ENCODE data around the gene HS3ST5. TPM values are rescaled to one million over a fixed set of nuclear protein-coding genes. Genes with fewer than 3 reads are reported as not detected.

HS3ST5 gene
- total and polyA plus RNA-seq, 2 donors (not counting 1 experiment from before 2014, with no cell fraction given), result under 0.01 TPM; not detected in 1

- H2AFZ ChIP-seq (ENCODE audit: low read length), result no peak overlapping the region
- H3K4me3 ChIP-seq (replicated peaks in 1 of 4; ENCODE audit: control extremely low read depth in 1 of 4, insufficient read depth in 1 of 4, low read depth in 3 of 4, low read length in 4 of 4), result no peak overlapping the region
- H3K27ac ChIP-seq (ENCODE audit: insufficient read depth, low read length), result no peak overlapping the region
- no peaks in the 10 kb centered on the region for H3K4me1 ChIP-seq (ENCODE audit: control insufficient read depth, extremely low read depth, insufficient read depth, low read length)
- H3K9me3 ChIP-seq (ENCODE audit: control insufficient read depth, insufficient read depth, low read depth, low read length), result no peaks in the 10 kb centered on the region
- no peaks in the 10 kb centered on the region for H4K20me1 ChIP-seq (ENCODE audit: control insufficient read depth, extremely low read depth, insufficient read depth, low read length)
- TF ChIP-seq EZH2 (IDR thresholded peaks at IDR 0.05; ENCODE audit: low read length, missing control alignments), result no peak
- no peak for TF ChIP-seq CTCF (conservative IDR thresholded peaks at IDR 0.05 in 1 of 2, IDR thresholded peaks at IDR 0.05 in 1 of 2; ENCODE audit: low read depth in 1 of 2, low read length in 2 of 2)
- no peak overlapping the region for H3K4me2 ChIP-seq (ENCODE audit: extremely low read depth, insufficient read depth, low read length)
- H3K36me3 ChIP-seq (ENCODE audit: control insufficient read depth, insufficient read depth, low read length), result no peaks in the 10 kb centered on the region
- no peak overlapping the region for H3K9ac ChIP-seq (ENCODE audit: insufficient read depth, low read length)
- no peak for DNase-seq (ENCODE audit: low read depth in 2 of 2)
- no peaks in the 10 kb centered on the region for H3K27me3 ChIP-seq (ENCODE audit: control insufficient read depth, insufficient read depth, low read length)
- no peaks in the 10 kb centered on the region for H3K79me2 ChIP-seq (ENCODE audit: control insufficient read depth, insufficient read depth, low read length)
These were observed 267.0 kb downstream of the HS3ST5 start for GRCh38 chr6:114075777-114076176.

GRCh38 chr6:114075300-114075699, 267.5 kb downstream of the HS3ST5 start:
- no peak for DNase-seq (ENCODE audit: low read depth in 2 of 2)
- no peak overlapping the region for H2AFZ ChIP-seq (ENCODE audit: low read length)
- no peaks in the 10 kb centered on the region for H3K9me3 ChIP-seq (ENCODE audit: control insufficient read depth, insufficient read depth, low read depth, low read length)

GRCh38 chr6:114068771-114069170, 274.1 kb downstream of the HS3ST5 start:
- no peak overlapping the region for H3K4me3 ChIP-seq (replicated peaks in 1 of 4; ENCODE audit: control extremely low read depth in 1 of 4, insufficient read depth in 1 of 4, low read depth in 3 of 4, low read length in 4 of 4)
- H3K27ac ChIP-seq (ENCODE audit: insufficient read depth, low read length), result no peak overlapping the region
- no peak overlapping the region for H2AFZ ChIP-seq (ENCODE audit: low read length)
- no peak for DNase-seq (ENCODE audit: low read depth in 2 of 2)
- no peaks in the 10 kb centered on the region for H3K79me2 ChIP-seq (ENCODE audit: control insufficient read depth, insufficient read depth, low read length)
- no peaks in the 10 kb centered on the region for H3K4me1 ChIP-seq (ENCODE audit: control insufficient read depth, extremely low read depth, insufficient read depth, low read length)
- no peaks in the 10 kb centered on the region for H3K36me3 ChIP-seq (ENCODE audit: control insufficient read depth, insufficient read depth, low read length)
- no peak overlapping the region for H3K4me2 ChIP-seq (ENCODE audit: extremely low read depth, insufficient read depth, low read length)
- no peak for TF ChIP-seq CTCF (conservative IDR thresholded peaks at IDR 0.05 in 1 of 2, IDR thresholded peaks at IDR 0.05 in 1 of 2; ENCODE audit: low read depth in 1 of 2, low read length in 2 of 2)
- no peak for TF ChIP-seq EZH2 (IDR thresholded peaks at IDR 0.05; ENCODE audit: low read length, missing control alignments)
- no peak overlapping the region for H3K9ac ChIP-seq (ENCODE audit: insufficient read depth, low read length)
- H4K20me1 ChIP-seq (ENCODE audit: control insufficient read depth, extremely low read depth, insufficient read depth, low read length), result no peaks in the 10 kb centered on the region
- no peaks in the 10 kb centered on the region for H3K9me3 ChIP-seq (ENCODE audit: control insufficient read depth, insufficient read depth, low read depth, low read length)
- peaks cover 3% of the 10 kb centered on the region for H3K27me3 ChIP-seq (ENCODE audit: control insufficient read depth, insufficient read depth, low read length)

More at GRCh38 chr6:114075300-114075699, 267.5 kb downstream of the HS3ST5 start:
- no peaks in the 10 kb centered on the region for H3K79me2 ChIP-seq (ENCODE audit: control insufficient read depth, insufficient read depth, low read length)
- no peaks in the 10 kb centered on the region for H3K36me3 ChIP-seq (ENCODE audit: control insufficient read depth, insufficient read depth, low read length)
- no peaks in the 10 kb centered on the region for H3K27me3 ChIP-seq (ENCODE audit: control insufficient read depth, insufficient read depth, low read length)
- no peak overlapping the region for H3K27ac ChIP-seq (ENCODE audit: insufficient read depth, low read length)
- H3K9ac ChIP-seq (ENCODE audit: insufficient read depth, low read length), result no peak overlapping the region
- no peak overlapping the region for H3K4me2 ChIP-seq (ENCODE audit: extremely low read depth, insufficient read depth, low read length)
- no peaks in the 10 kb centered on the region for H4K20me1 ChIP-seq (ENCODE audit: control insufficient read depth, extremely low read depth, insufficient read depth, low read length)
- H3K4me1 ChIP-seq (ENCODE audit: control insufficient read depth, extremely low read depth, insufficient read depth, low read length), result no peaks in the 10 kb centered on the region
- no peak for TF ChIP-seq EZH2 (IDR thresholded peaks at IDR 0.05; ENCODE audit: low read length, missing control alignments)
- TF ChIP-seq CTCF (conservative IDR thresholded peaks at IDR 0.05 in 1 of 2, IDR thresholded peaks at IDR 0.05 in 1 of 2; ENCODE audit: low read depth in 1 of 2, low read length in 2 of 2), result no peak
- H3K4me3 ChIP-seq (replicated peaks in 1 of 4; ENCODE audit: control extremely low read depth in 1 of 4, insufficient read depth in 1 of 4, low read depth in 3 of 4, low read length in 4 of 4), result no peak overlapping the region

All from fibroblast of lung (primary cell).